IgD-negative memory B cell (primary cell): Measurements from ENCODE around the gene ERAP2. TPM values are rescaled to one million over a fixed set of nuclear protein-coding genes. Genes with fewer than 3 reads are reported as not detected.
"Not testable (repeated sequence)": the region's sequence is repeated elsewhere in the genome, so short reads cannot be mapped to it uniquely, and the experiment has no call there.

Experiments used
- H3K27ac Mint-ChIP-seq, 3 donors: one replicate each; pipeline ENCODE4 v1.8.0; 2020 to 2022; ENCODE audit warnings: mild to moderate bottlenecking in 3 of 3, mixed read lengths in 3 of 3, moderate library complexity in 1 of 3
- H3K27me3 Mint-ChIP-seq: one replicate; pipeline ENCODE4 v1.8.0; 2021; ENCODE audit warnings: mixed read lengths
- H3K36me3 Mint-ChIP-seq: one replicate; pipeline ENCODE4 v1.8.0; 2020; ENCODE audit warnings: mild to moderate bottlenecking, mixed read lengths
- H3K4me1 Mint-ChIP-seq, 3 donors: one replicate each; pipeline ENCODE4 v1.8.0; 2020 to 2022; ENCODE audit warnings: mixed read lengths in 3 of 3, mild to moderate bottlenecking in 1 of 3
- H3K4me3 Mint-ChIP-seq, 4 donors: one replicate each; pipeline ENCODE4 v1.8.0; 2020 to 2022; ENCODE audit warnings: mild to moderate bottlenecking in 4 of 4, mixed read lengths in 4 of 4, moderate library complexity in 3 of 4
- H3K9me3 Mint-ChIP-seq, 3 donors: one replicate each; pipeline ENCODE4 v1.8.0; 2020 to 2021; ENCODE audit warnings: mixed read lengths in 3 of 3, mild to moderate bottlenecking in 1 of 3
- polyA plus RNA-seq: library from polyadenylated mRNA; unstranded; fragments of 300-500 nt; fragmentation: Illumina TruSeq; gene quantifications from one replicate; pipeline ENCODE4 v1.2.3, GENCODE V29; 2021

ERAP2 gene
- polyA plus RNA-seq, 1 donor from 2014 or later, result 87.4 TPM

DNA sequence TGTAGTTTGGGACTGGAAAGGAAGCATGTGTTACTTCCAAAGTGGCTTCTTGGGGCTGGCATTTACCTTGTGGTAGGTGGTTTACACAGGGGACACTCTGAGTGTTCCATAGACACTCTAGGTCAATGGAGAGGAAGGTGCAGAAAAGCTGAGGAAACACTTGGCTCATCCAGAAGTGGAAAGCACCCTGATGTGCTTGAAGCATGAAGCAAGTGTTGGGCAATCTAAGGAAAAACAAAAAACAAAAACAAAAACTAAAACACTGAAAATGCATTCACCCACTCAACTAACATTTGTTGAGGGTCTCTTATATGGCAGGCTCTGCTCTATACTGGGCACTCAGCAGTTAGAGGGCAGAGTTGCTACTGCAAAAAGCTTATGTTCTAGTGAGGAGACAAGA, 2.9 kb upstream of the ERAP2 start:
- H3K27ac Mint-ChIP-seq, result peak overlapping the region in 2 of 3 donors; percentile 39 to 99
- H3K4me1 Mint-ChIP-seq, result peaks cover 54 to 62% (median 62%) of the 10 kb centered on the region in 3 donors
- no peaks in the 10 kb centered on the region for H3K36me3 Mint-ChIP-seq
- H3K9me3 Mint-ChIP-seq, result no peaks in the 10 kb centered on the region
- H3K4me3 Mint-ChIP-seq, result peak overlapping the region in 1 of 4 donors; percentile 92
- no peaks in the 10 kb centered on the region for H3K27me3 Mint-ChIP-seq

GRCh38 chr5:96874631-96875030, 1.7 kb upstream of the ERAP2 start:
- no peaks in the 10 kb centered on the region for H3K27me3 Mint-ChIP-seq
- H3K27ac Mint-ChIP-seq, result peak overlapping the region; percentile 64 to 99 (median 81)
- H3K9me3 Mint-ChIP-seq, result no peaks in the 10 kb centered on the region
- peaks cover under 1% of the 10 kb centered on the region for H3K36me3 Mint-ChIP-seq
- peaks cover 50 to 59% (median 54%) of the 10 kb centered on the region in 3 donors for H3K4me1 Mint-ChIP-seq
- peak overlapping the region in 3 of 4 donors; percentile 38 to 92 (median 79) for H3K4me3 Mint-ChIP-seq

DNA sequence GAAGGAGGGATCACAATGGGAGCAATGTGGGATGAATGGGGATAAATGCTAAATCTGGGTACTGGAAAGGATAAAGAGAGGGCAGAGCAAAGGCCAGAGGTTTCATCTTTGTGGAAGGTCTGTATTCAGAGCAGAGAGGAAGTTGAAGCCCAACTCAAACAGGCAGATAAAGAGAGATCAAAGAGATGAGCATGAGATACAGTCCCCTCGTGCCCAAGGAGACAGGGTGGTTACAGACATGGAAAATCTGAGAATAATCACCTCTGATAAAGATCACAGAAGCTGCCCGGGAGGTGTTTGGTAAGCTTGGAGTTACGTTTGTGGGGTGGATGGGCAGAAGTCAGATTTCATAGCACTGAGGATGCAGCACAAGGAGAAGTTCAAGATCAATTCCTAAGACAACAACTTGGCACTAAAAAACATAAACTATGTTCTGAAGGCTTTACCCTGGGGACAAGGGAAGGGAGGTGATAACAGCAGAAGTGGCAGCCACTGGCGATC, 459 bp upstream of the ERAP2 start:
- peaks cover 49 to 59% (median 54%) of the 10 kb centered on the region in 3 donors for H3K4me1 Mint-ChIP-seq
- H3K27ac Mint-ChIP-seq, result peak overlapping the region; percentile 73 to 99 (median 98)
- H3K27me3 Mint-ChIP-seq, result no peaks in the 10 kb centered on the region
- peak overlapping the region; percentile 97 to 99 (median 98) for H3K4me3 Mint-ChIP-seq
- H3K9me3 Mint-ChIP-seq, result no peaks in the 10 kb centered on the region
- peaks cover 3% of the 10 kb centered on the region for H3K36me3 Mint-ChIP-seq

DNA sequence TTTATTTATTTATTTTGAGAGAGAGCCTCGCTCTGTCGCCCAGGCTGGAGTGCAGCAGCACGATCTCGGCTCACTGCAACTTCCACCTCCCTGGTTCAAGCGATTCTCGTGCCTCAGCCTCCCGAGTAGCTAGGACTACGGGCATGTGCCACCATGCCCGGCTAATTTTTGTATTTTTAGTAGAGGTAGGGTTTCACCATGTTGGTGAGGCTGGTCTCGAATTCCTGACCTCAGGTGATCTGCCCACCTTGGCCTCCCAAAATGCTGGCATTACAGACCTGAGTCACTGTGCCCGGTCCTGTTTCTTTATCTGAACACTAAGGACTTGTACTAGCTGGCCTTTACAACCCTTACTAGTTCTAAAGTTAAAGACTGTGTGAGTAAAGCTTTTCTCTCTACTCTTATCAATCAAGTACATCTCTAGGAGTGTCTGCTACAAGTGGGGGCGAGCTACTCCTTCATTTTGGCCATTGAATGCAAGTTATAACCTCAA, 723 bp downstream of the ERAP2 start:
- H3K27me3 Mint-ChIP-seq, H3K36me3 Mint-ChIP-seq, H3K9me3 Mint-ChIP-seq: not testable (repeated sequence)
- Mint-ChIP-seq H3K4me3 (peak overlapping the region; percentile 97 to 99 (median 98)), H3K4me1 (peaks cover 51 to 60% (median 52%) of the 10 kb centered on the region in 3 donors), H3K27ac (peak overlapping the region; percentile 55 to 99 (median 73))

GRCh38 chr5:96879665-96880064, 3.4 kb downstream of the ERAP2 start:
- Mint-ChIP-seq H3K36me3 (peaks cover 8% of the 10 kb centered on the region), H3K4me1 (peaks cover 53 to 69% (median 54%) of the 10 kb centered on the region in 3 donors), H3K27me3 (no peaks in the 10 kb centered on the region), H3K27ac (peak overlapping the region; percentile 45 to 89 (median 73)), H3K9me3 (no peaks in the 10 kb centered on the region), H3K4me3 (peak overlapping the region; percentile 34 to 92 (median 79))

DNA sequence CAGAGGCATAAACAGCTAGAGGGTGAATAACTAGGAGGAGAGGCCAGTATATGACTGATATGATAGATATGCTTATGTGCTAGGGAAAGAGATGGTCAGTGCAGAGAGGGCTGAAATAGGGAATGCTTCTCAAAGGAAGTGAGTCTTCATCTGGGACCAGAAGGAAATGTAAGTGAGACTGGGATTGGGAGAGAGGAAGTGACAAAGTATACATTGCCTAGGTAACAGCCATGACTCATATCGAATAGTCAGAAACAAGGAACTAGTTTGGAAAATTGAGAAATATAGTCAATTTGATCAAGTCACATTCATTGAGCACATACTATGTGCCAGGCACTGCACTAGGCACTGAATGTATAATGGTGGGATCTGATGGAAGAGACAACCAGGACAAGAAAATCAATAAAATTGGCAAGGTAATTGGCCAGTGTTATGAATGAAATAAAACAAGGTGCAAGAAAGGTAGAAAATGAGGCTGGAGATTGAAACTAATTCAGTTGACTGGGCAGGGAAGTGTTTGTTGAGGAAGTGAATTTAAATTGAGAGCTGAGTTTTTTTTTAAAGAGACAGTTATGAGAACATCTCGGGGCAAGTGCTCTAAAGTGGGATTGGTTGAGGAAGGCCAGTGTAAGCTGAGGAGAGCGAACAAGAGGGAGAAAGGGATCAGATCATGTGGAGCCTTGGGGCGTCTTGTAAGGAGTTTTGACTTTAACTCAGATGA, 4.3 kb downstream of the ERAP2 start:
- H3K4me3 Mint-ChIP-seq, result peak overlapping the region; percentile 69 to 92 (median 85)
- H3K27me3 Mint-ChIP-seq, result no peaks in the 10 kb centered on the region
- peaks cover 48 to 71% (median 55%) of the 10 kb centered on the region in 3 donors for H3K4me1 Mint-ChIP-seq
- H3K27ac Mint-ChIP-seq, result peak overlapping the region; percentile 45 to 83 (median 63)
- H3K9me3 Mint-ChIP-seq, result no peaks in the 10 kb centered on the region
- H3K36me3 Mint-ChIP-seq, result peaks cover 8% of the 10 kb centered on the region

DNA sequence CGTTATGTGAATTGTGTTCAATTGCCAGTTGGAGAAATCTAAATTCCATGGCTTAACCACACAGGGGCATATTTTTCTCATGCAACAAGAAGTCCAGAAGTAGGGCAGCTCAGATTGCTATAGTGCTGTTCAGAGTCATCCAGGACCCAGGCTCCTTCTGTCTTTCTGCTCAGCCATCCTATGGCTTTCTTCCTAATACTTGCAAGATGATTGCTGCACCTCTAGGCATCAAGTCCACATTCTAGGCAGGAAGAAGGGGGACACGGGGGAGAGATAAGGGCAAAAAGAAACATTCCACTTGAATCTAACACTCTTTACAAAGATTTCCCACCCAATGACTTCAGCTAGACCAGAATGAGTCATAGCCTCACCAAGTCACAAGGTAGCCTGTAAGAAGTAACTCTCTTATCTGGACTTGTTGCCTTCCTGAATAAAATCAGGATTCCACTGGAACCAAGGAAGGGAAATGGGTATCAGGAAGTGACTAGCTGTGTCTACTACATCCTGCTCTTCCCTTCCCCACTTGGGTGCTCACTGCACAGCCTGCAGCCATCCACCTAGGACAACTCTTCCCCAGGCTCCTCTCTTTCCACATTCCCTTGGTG, 5.3 kb downstream of the ERAP2 start:
- H3K36me3 Mint-ChIP-seq, result peaks cover 8% of the 10 kb centered on the region
- no peaks in the 10 kb centered on the region for H3K27me3 Mint-ChIP-seq

GRCh38 chr5:96883871-96884270, 7.6 kb downstream of the ERAP2 start:
- H3K36me3 Mint-ChIP-seq, result peaks cover 8% of the 10 kb centered on the region
- no peaks in the 10 kb centered on the region for H3K9me3 Mint-ChIP-seq
- H3K4me1 Mint-ChIP-seq, result peaks cover 43 to 69% (median 57%) of the 10 kb centered on the region in 3 donors
- H3K27ac Mint-ChIP-seq, result peak overlapping the region in 2 of 3 donors; percentile 30 to 47
- H3K27me3 Mint-ChIP-seq, result no peaks in the 10 kb centered on the region
- no peak overlapping the region for H3K4me3 Mint-ChIP-seq

More for the DNA sequence above, 5.3 kb downstream of the ERAP2 start:
- Mint-ChIP-seq H3K4me3 (peak overlapping the region; percentile 69 to 92 (median 85)), H3K27ac (peak overlapping the region; percentile 58 to 83 (median 63)), H3K4me1 (peaks cover 43 to 76% (median 60%) of the 10 kb centered on the region in 3 donors), H3K9me3 (no peaks in the 10 kb centered on the region)

DNA sequence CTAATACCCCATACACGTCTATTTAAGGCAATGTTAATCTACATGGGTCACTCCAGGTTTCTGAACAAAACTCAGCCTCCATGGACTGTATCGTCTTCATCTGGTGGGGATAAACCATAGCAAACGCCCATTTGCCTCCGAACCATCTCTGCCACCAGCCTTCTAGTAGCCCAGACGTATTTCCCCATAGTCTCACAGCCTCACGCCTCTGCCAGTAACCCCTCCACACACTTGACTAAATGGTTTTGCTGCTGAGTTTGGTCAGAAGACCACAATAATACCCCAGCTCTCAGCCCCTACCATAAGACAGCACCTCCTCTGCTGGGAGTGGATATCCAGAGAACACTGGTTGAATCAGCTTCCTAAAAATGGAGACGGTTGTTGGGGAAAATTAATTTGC, 8.7 kb downstream of the ERAP2 start:
- Mint-ChIP-seq H3K27me3 (no peaks in the 10 kb centered on the region), H3K4me1 (peaks cover 37 to 60% (median 51%) of the 10 kb centered on the region in 3 donors)

DNA sequence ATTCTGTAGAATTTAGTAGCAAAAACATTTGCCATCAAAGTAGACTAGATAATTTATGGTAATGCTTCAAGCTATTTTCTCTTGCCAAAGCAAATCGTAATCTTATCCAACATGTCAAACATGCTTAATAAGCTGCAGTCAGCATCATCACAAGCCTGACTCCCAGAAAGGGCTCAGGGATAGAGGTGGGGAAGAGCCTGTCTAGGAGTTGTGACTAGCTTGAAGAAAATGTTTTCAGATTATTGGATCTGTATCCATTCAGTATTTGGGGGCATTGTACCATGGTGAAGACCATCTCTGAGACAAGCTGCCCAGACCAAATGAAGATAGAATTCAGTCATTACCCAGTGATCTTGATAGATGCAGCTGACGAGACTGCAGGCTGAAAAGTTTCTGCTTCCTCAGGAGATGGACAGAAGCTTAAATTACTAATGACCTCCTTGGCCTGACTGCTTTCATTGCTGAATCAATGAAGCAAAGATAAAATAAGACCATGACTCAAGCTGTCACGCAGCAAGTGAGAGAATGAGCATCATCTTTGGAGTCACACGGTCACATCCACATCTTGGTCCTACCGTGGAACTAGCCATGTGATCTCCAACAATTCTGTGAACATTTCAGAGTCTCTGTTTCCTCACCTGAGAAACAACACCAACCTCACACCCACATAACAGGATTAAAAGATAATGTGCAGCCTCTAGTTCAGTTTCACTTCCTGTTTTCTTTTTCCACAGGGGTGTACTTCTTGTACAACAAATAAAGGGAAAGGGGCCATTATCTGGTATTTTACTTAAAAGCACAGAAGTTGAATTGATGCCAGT, 9.4 kb downstream of the ERAP2 start:
- Mint-ChIP-seq H3K9me3 (no peaks in the 10 kb centered on the region), H3K4me3 (peak overlapping the region; percentile 39 to 83 (median 56)), H3K36me3 (peaks cover 7% of the 10 kb centered on the region), H3K27ac (peak overlapping the region; percentile 64 to 95 (median 92)), H3K27me3 (no peaks in the 10 kb centered on the region), H3K4me1 (peaks cover 29 to 53% (median 44%) of the 10 kb centered on the region in 3 donors)

More for the DNA sequence above, 8.7 kb downstream of the ERAP2 start:
- H3K27ac Mint-ChIP-seq, result peak overlapping the region; percentile 64 to 95 (median 92)
- peak overlapping the region in 2 of 4 donors; percentile 42 to 53 for H3K4me3 Mint-ChIP-seq
- H3K36me3 Mint-ChIP-seq, result peaks cover 8% of the 10 kb centered on the region
- no peaks in the 10 kb centered on the region for H3K9me3 Mint-ChIP-seq

GRCh38 chr5:96893342-96893741, 17.0 kb downstream of the ERAP2 start:
- no peaks in the 10 kb centered on the region for H3K9me3 Mint-ChIP-seq
- peak overlapping the region in 2 of 3 donors; percentile 63 to 64 for H3K27ac Mint-ChIP-seq
- H3K4me3 Mint-ChIP-seq, result no peak overlapping the region
- peaks cover 20 to 25% (median 20%) of the 10 kb centered on the region in 3 donors for H3K4me1 Mint-ChIP-seq
- peaks cover 5% of the 10 kb centered on the region for H3K36me3 Mint-ChIP-seq
- H3K27me3 Mint-ChIP-seq, result no peaks in the 10 kb centered on the region

DNA sequence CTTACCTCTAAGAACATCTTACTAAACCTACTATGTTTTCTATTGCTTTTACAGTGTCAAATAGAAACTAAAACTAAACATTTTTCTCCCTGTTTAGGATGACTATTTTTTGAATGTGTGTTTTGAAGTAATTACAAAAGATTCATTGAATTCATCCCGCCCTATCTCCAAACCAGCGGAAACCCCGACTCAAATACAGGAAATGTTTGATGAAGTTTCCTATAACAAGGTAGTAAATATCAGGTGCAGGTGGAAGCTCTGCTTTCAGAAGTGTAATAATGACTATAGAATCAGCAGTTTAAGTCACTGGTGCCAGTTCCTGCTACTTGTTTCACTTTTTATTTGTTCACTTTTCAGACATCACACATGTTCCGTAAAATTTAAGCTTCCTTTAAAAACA, 20.0 kb downstream of the ERAP2 start:
- no peaks in the 10 kb centered on the region for H3K27me3 Mint-ChIP-seq
- peaks cover 7% of the 10 kb centered on the region for H3K36me3 Mint-ChIP-seq
- peak overlapping the region; percentile 79 to 94 (median 86) for H3K4me3 Mint-ChIP-seq
- H3K27ac Mint-ChIP-seq, result peak overlapping the region; percentile 87 to 99 (median 99)
- peaks cover 20 to 28% (median 22%) of the 10 kb centered on the region in 3 donors for H3K4me1 Mint-ChIP-seq
- no peaks in the 10 kb centered on the region for H3K9me3 Mint-ChIP-seq

- peaks cover 22 to 30% (median 25%) of the 10 kb centered on the region in 3 donors for H3K4me1 Mint-ChIP-seq
- no peaks in the 10 kb centered on the region for H3K27me3 Mint-ChIP-seq
- peak overlapping the region; percentile 87 to 99 (median 99) for H3K27ac Mint-ChIP-seq
- peaks cover 8% of the 10 kb centered on the region for H3K36me3 Mint-ChIP-seq
- no peaks in the 10 kb centered on the region for H3K9me3 Mint-ChIP-seq
- peak overlapping the region; percentile 79 to 94 (median 86) for H3K4me3 Mint-ChIP-seq
Observed at GRCh38 chr5:96896806-96897205, 20.5 kb downstream of the ERAP2 start.

- H3K27ac Mint-ChIP-seq, result peak overlapping the region in 1 of 3 donors; percentile 35
- no peaks in the 10 kb centered on the region for H3K9me3 Mint-ChIP-seq
- peaks cover 8% of the 10 kb centered on the region for H3K36me3 Mint-ChIP-seq
Observed at GRCh38 chr5:96901384-96901783, 25.1 kb downstream of the ERAP2 start.

More at GRCh38 chr5:96901384-96901783, 25.1 kb downstream of the ERAP2 start:
- no peak overlapping the region for H3K4me3 Mint-ChIP-seq
- no peaks in the 10 kb centered on the region for H3K27me3 Mint-ChIP-seq
- peaks cover 17 to 20% (median 19%) of the 10 kb centered on the region in 3 donors for H3K4me1 Mint-ChIP-seq
